HG02885 (cell line): Measurements from ENCODE around the gene INCA1.

Experiments
- ATAC-seq: cut with Tn5 transposase; IDR thresholded peaks from one replicate; pipeline ENCODE4 v1.9.1; 2021; ENCODE audit warnings: mild to moderate bottlenecking; ENCODE audit not compliant: unreplicated experiment, poor library complexity

The INCA1 gene

DNA sequence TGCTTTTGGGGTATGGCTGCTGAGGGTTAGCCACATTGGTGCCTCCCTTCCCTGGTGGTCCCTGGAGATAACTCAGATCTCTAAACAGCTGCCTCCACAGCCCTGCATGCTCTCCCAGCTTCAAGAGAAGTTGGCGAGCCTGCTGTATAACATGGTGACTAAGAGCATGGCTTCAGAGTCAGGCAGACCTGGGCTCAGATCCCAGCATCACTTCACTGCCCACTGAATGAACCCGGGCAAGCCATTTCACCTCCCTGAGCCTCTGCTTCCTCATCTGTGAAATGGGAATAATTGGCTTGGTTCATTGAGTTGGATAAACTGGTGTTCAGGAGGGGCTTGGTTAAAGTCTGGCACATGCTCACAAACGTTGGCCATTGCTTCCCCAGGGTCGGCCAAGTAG lies 17.0 kb upstream of the INCA1 start:
- no peak for ATAC-seq

GRCh38 chr17:5011928-5012327 lies 14.6 kb upstream of the INCA1 start:
- ATAC-seq = no peak

DNA sequence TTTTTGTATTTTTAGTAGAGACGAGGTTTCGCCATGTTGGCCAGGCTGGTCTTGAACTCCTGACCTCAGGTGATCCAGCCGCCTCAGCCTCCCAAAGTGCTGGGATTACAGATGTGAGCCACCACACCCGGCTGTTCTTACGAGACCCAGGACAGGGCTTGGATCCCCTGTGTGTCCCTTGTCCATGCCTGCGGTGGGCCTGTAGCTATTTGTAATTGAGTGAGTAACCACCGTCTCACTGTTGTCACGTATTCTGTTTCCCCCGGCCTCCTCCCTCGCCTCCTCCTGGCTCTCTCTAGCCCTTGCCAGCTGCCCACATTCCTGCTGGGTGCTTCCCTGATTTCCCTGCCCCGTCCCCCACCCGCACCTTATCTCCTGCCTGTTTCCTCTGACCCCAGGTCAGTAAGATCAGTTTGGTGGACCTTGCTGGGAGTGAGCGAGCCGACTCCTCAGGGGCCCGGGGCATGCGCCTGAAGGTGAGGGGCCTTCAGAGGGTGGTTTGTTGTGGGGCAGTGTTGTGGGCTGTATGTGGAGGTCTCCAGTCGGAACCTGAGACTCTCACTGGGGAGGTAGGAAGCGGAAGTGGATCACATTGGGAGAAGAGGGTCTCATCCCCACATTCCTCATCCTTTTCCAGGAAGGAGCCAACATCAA lies 6.0 kb upstream of the INCA1 start:
- ATAC-seq = no peak

DNA sequence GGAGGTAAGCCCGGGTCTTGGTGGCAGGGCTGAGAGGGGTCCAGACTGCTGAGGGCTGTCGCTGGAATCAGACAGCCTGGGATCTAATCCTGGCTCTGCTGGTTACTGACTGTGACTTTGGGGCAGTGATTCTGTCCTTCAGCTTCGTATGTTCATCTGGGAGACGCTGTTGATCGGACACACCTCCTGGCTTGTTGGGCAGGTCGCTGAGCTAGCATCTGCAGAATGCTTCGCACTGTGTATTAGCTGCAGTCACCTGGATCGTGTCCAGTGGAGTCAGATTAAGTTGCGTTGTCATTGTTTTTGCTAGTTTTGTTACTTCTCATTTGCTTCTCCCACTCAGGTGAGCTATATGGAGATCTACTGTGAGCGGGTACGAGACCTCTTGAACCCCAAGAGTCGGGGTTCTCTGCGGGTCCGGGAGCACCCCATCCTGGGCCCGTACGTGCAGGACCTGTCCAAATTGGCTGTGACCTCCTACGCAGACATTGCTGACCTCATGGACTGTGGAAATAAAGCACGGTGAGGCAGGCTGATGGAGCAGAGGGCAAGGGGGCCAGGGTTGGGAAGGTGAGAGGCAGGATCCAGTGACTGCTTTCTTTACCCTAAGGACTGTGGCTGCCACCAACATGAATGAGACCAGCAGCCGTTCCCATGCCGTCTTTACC lies 4.9 kb upstream of the INCA1 start:
- ATAC-seq = no peak

GRCh38 chr17:5000237-5000639 lies 2.9 kb upstream of the INCA1 start:
- ATAC-seq = no peak

DNA sequence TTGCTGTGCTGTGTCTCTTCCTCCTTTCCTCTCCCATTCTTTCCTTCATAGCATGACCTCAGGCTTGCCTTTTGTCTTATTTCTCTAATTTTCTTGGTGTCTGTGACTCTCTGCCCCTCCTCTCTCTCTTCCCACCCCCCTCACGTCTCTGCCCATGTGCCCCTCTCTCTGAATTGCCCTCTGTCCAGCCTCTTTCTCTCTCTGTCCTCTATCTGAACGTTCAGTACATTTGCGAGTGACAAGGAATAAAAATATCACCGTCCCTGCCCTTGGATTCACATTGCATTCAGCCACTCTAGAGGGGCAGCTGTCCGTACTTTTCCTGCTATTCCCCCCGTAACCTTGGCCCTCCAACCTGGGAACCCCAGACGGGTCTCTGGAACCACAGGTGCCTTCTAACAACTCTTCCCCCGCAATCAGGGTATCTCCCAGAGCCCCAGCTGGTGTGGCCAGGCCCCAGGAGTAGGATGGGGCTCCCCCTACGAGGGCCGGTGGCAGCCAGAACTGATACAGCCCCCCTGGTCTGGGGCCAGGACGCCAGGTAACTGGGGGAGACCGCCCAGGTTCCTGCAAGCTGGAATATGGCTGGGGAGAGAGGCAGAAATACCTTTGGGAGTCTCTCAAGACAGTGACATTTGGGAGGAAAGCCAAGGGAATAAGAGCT lies 2.2 kb upstream of the INCA1 start:
- ATAC-seq = no peak

- no peak for ATAC-seq
Observed at GRCh38 chr17:4998732-4999429, 1.6 kb upstream of the INCA1 start.

GRCh38 chr17:4998027-4998731 lies 857 bp upstream of the INCA1 start:
- no peak for ATAC-seq

DNA sequence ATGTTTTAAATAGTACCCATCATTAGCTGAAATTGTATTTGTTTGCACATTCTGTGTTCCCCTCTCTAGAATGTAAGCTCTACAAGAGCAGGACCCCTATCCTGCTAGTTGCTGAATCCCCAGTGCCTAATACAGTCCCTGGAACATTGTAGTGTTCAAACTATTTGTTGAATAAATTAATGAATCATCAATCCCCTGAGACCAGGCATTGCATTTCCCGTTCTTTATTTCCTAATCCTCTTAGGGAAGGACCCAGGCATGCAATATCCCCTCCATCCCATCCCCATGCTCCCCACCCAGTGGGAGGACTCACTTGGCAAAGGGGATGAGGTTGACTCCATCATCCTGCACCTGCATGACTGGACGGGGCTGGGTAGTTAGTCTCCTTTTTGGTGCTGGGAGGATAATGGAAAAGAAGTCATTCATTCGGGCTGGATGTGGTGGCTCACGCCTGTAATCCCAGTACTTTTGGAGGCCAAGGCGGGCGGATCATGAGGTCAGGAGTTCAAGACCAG lies 3.2 kb downstream of the INCA1 start:
- ATAC-seq = no peak

GRCh38 chr17:4987767-4988567 lies 9.4 kb downstream of the INCA1 start:
- ATAC-seq = peak; percentile 20

DNA sequence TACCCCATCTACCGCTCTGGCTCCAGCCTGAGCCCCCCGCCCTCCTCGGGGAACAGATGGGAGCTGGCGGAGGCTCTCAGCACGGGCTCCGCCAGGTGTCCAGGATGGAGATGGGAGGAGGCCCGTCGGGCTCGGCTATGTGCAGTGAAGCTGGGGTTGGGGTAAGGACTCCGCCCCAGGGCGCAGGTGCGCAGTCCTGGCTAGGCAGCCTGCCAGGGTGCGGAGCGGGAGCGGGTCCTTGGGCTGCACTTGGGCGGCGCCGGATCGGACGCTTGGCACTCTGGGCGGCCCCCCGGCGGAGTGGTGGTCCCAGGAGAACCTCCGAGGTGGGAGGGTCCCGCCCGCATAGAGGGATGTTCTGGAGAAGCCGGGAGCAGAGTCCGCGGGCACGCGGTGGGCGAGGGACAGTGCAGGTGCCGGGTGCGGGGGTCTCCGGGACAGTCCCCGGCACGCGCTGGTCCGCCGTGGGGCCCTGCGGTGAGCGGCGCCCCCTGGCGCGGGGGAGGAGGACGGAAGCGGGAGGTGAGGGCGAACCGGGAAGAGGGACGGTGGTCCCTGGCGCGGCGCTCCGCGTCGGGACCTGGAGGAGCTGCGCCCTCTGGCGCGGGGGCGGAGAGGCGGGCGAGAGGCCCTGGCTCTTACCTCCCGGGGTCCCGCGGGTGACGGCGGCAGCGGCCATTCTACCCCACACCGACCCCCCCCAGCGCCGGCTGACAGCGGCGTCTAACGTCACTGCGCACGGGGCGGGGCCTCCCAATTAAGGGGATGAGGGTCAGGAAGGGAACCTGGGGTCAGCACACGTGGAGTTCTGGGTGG lies 10.2 kb downstream of the INCA1 start, which contains the start of gene CAMTA2:
CAMTA2 (minus strand) TSS at position 725 of the 816 bp plus-strand sequence. CDS start 1,453 bp downstream, outside the sequence.
- ATAC-seq = peak; percentile 72

DNA sequence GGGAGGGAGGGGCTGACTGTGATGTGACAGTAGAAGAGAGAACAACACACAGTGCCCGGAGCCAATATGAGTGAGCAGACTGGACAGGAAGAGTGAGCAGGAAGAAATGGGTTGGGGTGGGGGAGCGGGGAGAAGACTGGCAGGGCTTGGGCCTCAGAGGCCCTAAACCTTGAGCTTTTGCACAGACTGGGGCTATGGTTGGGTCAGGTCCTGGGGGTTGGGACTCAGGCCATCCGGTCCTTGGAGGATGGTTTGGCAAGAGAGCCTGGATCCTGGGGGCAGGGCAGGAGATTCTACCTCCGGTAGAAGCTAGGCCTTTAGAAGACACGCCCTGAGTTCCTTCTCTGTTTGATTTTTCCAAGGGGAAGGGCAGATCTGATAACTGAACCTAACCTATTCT lies 10.9 kb downstream of the INCA1 start:
- ATAC-seq = no peak

DNA sequence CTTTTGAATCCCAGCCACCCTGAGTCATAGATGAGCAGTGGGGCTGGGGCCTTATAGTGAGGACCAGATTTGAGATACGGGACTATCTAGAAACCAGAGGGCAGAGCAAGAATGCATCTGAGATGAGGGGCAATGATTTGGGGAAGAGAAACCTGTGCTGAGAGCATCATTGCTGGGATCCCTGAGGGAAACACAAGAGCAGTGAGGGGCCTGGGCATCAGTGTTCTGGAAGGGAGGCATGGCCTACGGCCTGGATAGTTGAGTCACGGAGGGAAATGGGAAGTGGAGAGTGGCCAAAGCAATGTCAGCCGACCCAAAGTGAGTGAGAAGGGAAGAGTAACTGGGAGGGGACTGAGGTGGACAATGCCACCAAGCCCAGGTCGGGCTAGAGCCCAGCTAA lies 15.0 kb downstream of the INCA1 start:
- ATAC-seq = no peak

GRCh38 chr17:4980644-4981216 lies 16.6 kb downstream of the INCA1 start:
- ATAC-seq = no peak

GRCh38 chr17:4978726-4979125 lies 18.6 kb downstream of the INCA1 start:
- no peak for ATAC-seq

DNA sequence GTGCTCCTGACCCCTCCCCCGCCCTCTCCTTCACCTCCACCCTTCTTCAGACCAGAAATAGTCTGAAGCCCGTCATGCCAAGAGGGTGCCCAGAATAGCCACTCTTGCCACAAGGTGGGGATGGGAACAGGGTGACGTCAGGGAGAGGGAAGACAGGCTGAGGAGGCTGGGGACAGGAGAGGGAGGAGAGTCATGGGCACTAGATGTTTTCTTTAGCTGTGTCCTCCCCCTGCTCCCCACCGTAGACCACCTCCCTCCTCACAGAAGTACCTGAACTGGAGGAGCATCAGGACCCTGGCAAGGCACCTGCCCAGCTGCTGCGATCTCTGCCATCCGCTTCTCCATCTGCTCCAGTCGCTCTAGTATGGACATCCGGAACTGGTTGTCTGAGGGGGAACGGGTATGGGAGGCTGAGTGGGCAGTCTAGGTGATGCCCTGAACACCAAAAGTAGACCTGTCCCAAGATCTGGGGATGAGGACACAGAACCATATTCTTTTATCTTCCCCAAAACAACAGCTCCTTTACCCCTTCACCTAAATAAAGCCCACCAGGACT lies 23.1 kb downstream of the INCA1 start:
- no peak for ATAC-seq

GRCh38 chr17:4973256-4974114 lies 23.8 kb downstream of the INCA1 start:
- ATAC-seq = no peak
